A549 (cell line): Measurements from ENCODE around the gene TBX10. TPM values are rescaled to one million over a fixed set of nuclear protein-coding genes. Genes with fewer than 3 reads are reported as not detected.
A peak's percentile ranks its signal among the peaks of the same experiment; 100 is the strongest.

ENCODE experiments used
- ATAC-seq, 2 experiments: fragments of 200-7000 bp in 1 of 2; fragments of >200 bp in 1 of 2; cut with Nextera tagmentation in 1 of 2; cut with Tn5 transposase in 1 of 2; 3 replicates each; pipeline versions ENCODE4 v1.8.0 to v1.9.1; 2018 to 2020; ENCODE audit warnings: mild to moderate bottlenecking in 1 of 2, moderate library complexity in 1 of 2
- CTCF ChIA-PET: fragments of 300-600 bp; sonication (Branson Sonifier 250); formaldehyde crosslinking; extraction: SDS; loops from one replicate; lab custom pipeline; 2021; ENCODE audit warnings: antibody characterized with exemption, inconsistent platforms; lab: Yijun Ruan, JAX
- POLR2A ChIA-PET: fragments of 350-600 bp; formaldehyde crosslinking; extraction: SDS; loops from one replicate; lab custom pipeline; 2021; ENCODE audit warnings: antibody characterized with exemption, inconsistent platforms; lab: Yijun Ruan, JAX
- DNase-seq, 2 experiments: peaks; one replicate each; pipeline versions ENCODE4 v3.0.0 to v3.0.0-alpha.2; 2011 to 2016; ENCODE audit warnings: low read depth in 1 of 2, low spot score in 1 of 2
- FAIRE-seq: peaks from 2 replicates; lab custom pipeline; 2011; peaks lifted over from hg19 to GRCh38; lab: Jason Lieb, UNC
- H3K27ac ChIP-seq, 2 experiments: fragments of >200 bp; sonication (Bioruptor Twin); formaldehyde crosslinking; 3 replicates each; pipeline ENCODE4 v1.5.1; 2016 to 2017
- H3K4me1 ChIP-seq: fragments of >200 bp; sonication (Bioruptor Twin); formaldehyde crosslinking; 3 replicates; pipeline ENCODE4 v1.6.1; 2016
- H3K4me2 ChIP-seq: fragments of >200 bp; sonication (Bioruptor Twin); formaldehyde crosslinking; 3 replicates; pipeline ENCODE4 v1.6.1; 2016
- H3K4me3 ChIP-seq: fragments of >200 bp; sonication (Bioruptor Twin); formaldehyde crosslinking; 3 replicates; pipeline ENCODE4 v1.5.1; 2016
- H3K9me3 ChIP-seq: fragments of >200 bp; sonication (Bioruptor Twin); formaldehyde crosslinking; 3 replicates; pipeline ENCODE4 v1.6.1; 2016
- CHD4 ChIP-seq: fragments of 200-600 bp; sonication (generic); IDR thresholded peaks from 2 replicates; pipeline ENCODE4 v1.6.1; 2016; ENCODE audit warnings: antibody characterized with exemption, mild to moderate bottlenecking, borderline replicate concordance
- EHMT2 ChIP-seq: fragments of 200-600 bp; sonication (generic); IDR thresholded peaks from 2 replicates; pipeline ENCODE4 v1.6.1; 2016; ENCODE audit warnings: antibody characterized with exemption, low read depth, mild to moderate bottlenecking, moderate library complexity
- ESRRA ChIP-seq: fragments of 150-350 bp; IDR thresholded peaks from 2 replicates; pipeline ENCODE4 v1.6.1; 2014; ENCODE audit warnings: mild to moderate bottlenecking, low read length, borderline replicate concordance
- FOXS1 ChIP-seq: fragments of 250-450 bp; sonication (Bioruptor Pico); IDR thresholded peaks from 2 replicates; pipeline ENCODE4 v1.5.0; 2020; ENCODE audit warnings: mild to moderate bottlenecking, moderate library complexity
- HES2 ChIP-seq: fragments of >200 bp; sonication (Bioruptor Twin); formaldehyde crosslinking; IDR thresholded peaks from 2 replicates; pipeline ENCODE4 v1.6.1; 2016
- HEYL ChIP-seq: fragments of 250-450 bp; sonication (Bioruptor Pico); IDR thresholded peaks from 2 replicates; pipeline ENCODE4 v1.8.0; 2021; ENCODE audit warnings: mild to moderate bottlenecking, moderate library complexity
- KDM1A ChIP-seq: fragments of 200-600 bp; sonication (generic); IDR thresholded peaks from 2 replicates; pipeline ENCODE4 v1.6.1; 2016; ENCODE audit warnings: low read depth, mild to moderate bottlenecking
- MYC ChIP-seq: IDR thresholded peaks from 2 replicates; pipeline ENCODE4 v1.6.1; 2012; ENCODE audit warnings: mild to moderate bottlenecking, inconsistent platforms, low read length, improper control_type of control experiment, borderline replicate concordance
- NFE2L2 ChIP-seq: fragments of 150-350 bp; conservative IDR thresholded peaks from 2 replicates; pipeline ENCODE4 v1.6.1; 2014; ENCODE audit warnings: low read length
- NR3C1 ChIP-seq: fragments of >200 bp; sonication (Bioruptor Twin); formaldehyde crosslinking; IDR thresholded peaks from 3 replicates; pipeline ENCODE4 v1.6.1; 2017
- PBX3 ChIP-seq: IDR thresholded peaks from 2 replicates; pipeline ENCODE4 v1.6.1; 2012
- POLR2AphosphoS2 ChIP-seq: conservative IDR thresholded peaks from 2 replicates; pipeline ENCODE4 v1.6.1; 2012; ENCODE audit warnings: low read length, improper control_type of control experiment, inconsistent platforms
- SMC3 ChIP-seq: fragments of >200 bp; sonication (Bioruptor Twin); formaldehyde crosslinking; IDR thresholded peaks from 3 replicates; pipeline ENCODE4 v1.6.1; 2018; ENCODE audit warnings: inconsistent platforms
- ZC3H11A ChIP-seq: fragments of 450-650 bp; IDR thresholded peaks from 2 replicates; pipeline ENCODE4 v1.6.1; 2014; ENCODE audit warnings: antibody characterized with exemption, mild to moderate bottlenecking
- ZFP36 ChIP-seq: fragments of 450-650 bp; IDR thresholded peaks from 2 replicates; pipeline ENCODE4 v1.6.1; 2014; ENCODE audit warnings: borderline replicate concordance; ENCODE audit not compliant: partially characterized antibody
- ZSCAN20 ChIP-seq: fragments of 250-450 bp; sonication (Bioruptor Pico); IDR thresholded peaks from 2 replicates; pipeline ENCODE4 v1.8.0; 2022; ENCODE audit warnings: mild to moderate bottlenecking, moderate library complexity
- WGBS: methylation state at CpG from one replicate; pipeline ENCODE4 v1.1.6; 2017; ENCODE audit errors: missing lambda C conversion rate; 5-methylcytosine and 5-hydroxymethylcytosine counted together
- polyA plus RNA-seq, 4 experiments: library from polyadenylated mRNA; depleted of rRNA in 3 of 4; stranded (reverse); fragments of >200 nt; fragmentation: RNase III in 1 of 4; extraction: RNeasy Plus Mini Kit Qiagen cat#74134 plus additional on column Dnase treatment in 1 of 4; gene quantifications; 2 replicates in 3 of 4; 3 replicates in 1 of 4; pipeline ENCODE4 v1.2.3, GENCODE V29; 2011 to 2017
- TF ChIP-seq, protein P1 (sequence below): fragments of 250-450 bp; sonication (Bioruptor Pico); IDR thresholded peaks from 2 replicates; pipeline ENCODE4 v1.5.0; 2021; ENCODE audit warnings: mild to moderate bottlenecking, moderate library complexity, borderline replicate concordance
- TF ChIP-seq, protein P2 (sequence below): fragments of 250-450 bp; sonication (Bioruptor Pico); IDR thresholded peaks from 2 replicates; pipeline ENCODE4 v1.5.0; 2020; ENCODE audit warnings: low read depth, mild to moderate bottlenecking, moderate library complexity

TBX10 gene
- polyA plus RNA-seq, 2 of the 4 experiments (the other 2 are of a cell fraction) = not detected

DNA sequence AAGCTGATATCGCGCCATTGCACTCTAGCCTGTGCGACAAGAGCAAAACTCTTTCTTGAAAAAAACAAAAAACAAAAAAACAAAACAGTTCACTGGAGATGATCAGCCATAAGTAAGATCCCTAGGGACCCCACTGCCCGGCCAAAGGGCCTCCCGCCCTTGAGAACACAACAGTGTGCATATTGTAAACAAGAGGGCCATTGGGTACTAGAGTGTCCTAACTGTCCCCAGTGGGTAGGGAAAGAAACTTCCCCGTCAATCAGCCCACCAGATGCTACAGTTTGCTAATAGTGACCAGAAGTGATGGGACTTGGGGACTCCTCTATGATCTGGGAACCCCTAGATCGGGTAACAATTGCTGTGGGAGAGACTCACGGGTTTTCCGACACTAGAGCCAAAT lies 14.7 kb upstream of the TBX10 start:
- FAIRE-seq = no peak
- H3K4me2 ChIP-seq = no peak overlapping the region
- TF ChIP-seq PBX3 (no peak), CHD4 (no peak)
- no peak for ATAC-seq
- no peak overlapping the region for H3K4me3 ChIP-seq
- no peak for DNase-seq
- POLR2A ChIA-PET = no interaction called here
- WGBS = 63% methylated on average over 9 of the region's 9 CpGs
- no peak overlapping the region for H3K27ac ChIP-seq
- H3K9me3 ChIP-seq = peaks cover 14% of the 10 kb centered on the region; the same call in 1 of the 3 replicates
- CTCF ChIA-PET = interaction anchor here (1.0 to 1.1 kb wide), 3 partner anchors 22 to 38 kb away, joined by 3 to 4 read pairs (median 3); partner anchors contain the start of gene NUDT8
- peaks cover 14% of the 10 kb centered on the region; the same call in 2 of the 3 replicates for H3K4me1 ChIP-seq

DNA sequence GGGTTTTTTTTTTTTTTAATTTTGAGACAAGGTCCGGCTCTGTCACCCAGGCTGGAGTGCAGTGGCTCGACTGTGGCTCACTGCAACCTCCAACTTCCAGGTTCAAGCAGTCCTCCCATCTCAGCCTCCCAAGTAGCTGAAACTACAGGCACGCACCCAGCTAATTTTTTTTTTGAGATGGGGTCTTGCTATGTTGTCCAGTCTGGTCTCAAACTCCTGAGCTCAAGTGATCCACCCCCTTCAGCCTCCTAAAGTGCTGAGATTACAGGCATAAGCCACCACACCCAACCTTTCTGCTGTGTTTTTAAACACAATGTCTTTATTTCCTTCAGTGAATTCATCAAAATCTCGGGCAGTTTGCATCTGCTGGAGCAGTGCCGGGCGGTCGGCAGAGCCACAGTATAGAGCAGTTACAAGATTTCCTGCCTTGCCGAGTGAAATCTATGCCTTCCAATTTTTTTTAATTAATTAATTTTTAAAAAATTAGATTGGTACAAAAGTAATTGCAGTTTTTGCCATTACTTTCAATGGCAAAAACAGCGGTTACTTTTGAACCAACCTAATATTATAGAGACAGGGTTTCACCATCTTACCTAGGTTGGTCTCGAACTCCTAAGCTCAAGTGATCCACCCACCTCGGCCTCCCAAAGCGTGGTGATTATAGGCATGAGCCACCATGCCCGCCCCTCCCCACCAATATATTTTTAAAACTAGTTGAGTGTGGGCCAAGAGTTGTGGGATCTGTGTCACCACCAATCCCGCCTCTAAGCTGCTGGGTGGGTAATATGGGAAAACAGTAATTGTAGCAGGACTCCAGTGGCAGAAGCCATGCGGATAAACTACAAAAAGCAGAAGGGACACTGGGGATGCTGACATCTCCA lies 13.6 kb upstream of the TBX10 start:
- peaks cover 14% of the 10 kb centered on the region; the same call in 1 of the 3 replicates for H3K9me3 ChIP-seq
- no peak for TF ChIP-seq POLR2AphosphoS2
- TF ChIP-seq HEYL (CRISPR knock-in tag) = no peak
- no peak for TF ChIP-seq NFE2L2
- no peak for TF ChIP-seq EHMT2
- TF ChIP-seq MYC = no peak
- TF ChIP-seq ZFP36 = no peak
- no peak for TF ChIP-seq HES2
- no peak for TF ChIP-seq KDM1A
- no peak for TF ChIP-seq ESRRA
- TF ChIP-seq ZSCAN20 (CRISPR knock-in tag) = no peak
- TF ChIP-seq, protein P1, sequence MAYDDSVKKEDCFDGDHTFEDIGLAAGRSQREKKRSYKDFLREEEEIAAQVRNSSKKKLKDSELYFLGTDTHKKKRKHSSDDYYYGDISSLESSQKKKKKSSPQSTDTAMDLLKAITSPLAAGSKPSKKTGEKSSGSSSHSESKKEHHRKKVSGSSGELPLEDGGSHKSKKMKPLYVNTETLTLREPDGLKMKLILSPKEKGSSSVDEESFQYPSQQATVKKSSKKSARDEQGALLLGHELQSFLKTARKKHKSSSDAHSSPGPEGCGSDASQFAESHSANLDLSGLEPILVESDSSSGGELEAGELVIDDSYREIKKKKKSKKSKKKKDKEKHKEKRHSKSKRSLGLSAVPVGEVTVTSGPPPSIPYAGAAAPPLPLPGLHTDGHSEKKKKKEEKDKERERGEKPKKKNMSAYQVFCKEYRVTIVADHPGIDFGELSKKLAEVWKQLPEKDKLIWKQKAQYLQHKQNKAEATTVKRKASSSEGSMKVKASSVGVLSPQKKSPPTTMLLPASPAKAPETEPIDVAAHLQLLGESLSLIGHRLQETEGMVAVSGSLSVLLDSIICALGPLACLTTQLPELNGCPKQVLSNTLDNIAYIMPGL (CRISPR knock-in tag) = no peak
- TF ChIP-seq, protein P2, sequence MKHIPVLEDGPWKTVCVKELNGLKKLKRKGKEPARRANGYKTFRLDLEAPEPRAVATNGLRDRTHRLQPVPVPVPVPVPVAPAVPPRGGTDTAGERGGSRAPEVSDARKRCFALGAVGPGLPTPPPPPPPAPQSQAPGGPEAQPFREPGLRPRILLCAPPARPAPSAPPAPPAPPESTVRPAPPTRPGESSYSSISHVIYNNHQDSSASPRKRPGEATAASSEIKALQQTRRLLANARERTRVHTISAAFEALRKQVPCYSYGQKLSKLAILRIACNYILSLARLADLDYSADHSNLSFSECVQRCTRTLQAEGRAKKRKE (CRISPR knock-in tag) = no peak
- TF ChIP-seq, all 56 proteins: peak for 0
- Histone ChIP-seq H3K27ac (no peak overlapping the region), H3K4me2 (no peak overlapping the region), H3K4me3 (no peak overlapping the region), H3K4me1 (peaks cover 14% of the 10 kb centered on the region; the same call in 2 of the 3 replicates)
- ChIA-PET CTCF (interaction anchor here (0.6 to 12.7 kb wide), 5 partner anchors 17 to 1705 kb away, joined by 3 to 169 read pairs (median 3); partner anchors contain the start of gene NUDT8), POLR2A (no interaction called here)
- DNase-seq = no peak
- FAIRE-seq = no peak
- WGBS = 69% methylated on average over 15 of the region's 15 CpGs
- no peak for ATAC-seq

DNA sequence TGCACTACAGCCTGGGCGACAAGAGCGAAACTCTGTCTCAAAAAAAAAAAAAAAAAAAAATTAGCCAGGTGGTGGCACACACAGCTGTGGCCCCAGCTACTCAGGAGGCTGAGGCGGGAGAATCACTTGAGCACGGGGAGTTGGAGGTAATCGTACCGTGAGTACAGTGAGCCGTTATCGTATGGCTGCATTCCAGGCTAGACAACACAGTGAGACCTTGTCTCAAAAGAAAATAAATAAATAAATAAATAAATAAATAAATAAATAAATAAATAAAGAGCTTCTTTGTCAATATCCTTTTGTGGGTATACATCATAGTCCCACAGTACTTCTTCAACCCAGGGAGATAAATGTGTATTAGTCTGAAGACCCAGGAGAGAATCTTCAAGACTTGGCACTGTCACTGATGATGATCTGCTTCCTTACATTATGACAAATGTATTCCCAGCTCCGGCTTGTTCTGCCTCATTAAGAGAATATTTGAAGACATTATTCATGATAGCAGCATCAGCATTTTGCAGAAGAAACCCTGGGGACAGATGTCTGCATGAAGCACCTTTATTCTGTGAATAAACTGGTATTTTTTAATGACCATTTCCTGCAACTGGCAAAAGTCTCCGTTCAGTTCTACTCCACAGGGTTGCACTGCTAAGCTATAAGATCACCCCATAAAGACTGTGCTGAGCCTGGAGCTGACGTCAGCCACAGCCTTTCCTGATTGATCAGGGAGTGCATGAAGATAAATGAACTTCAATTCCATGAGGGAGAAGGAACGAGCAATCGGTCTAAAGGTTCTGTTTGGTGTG lies 12.6 kb upstream of the TBX10 start:
- TF ChIP-seq EHMT2 = no peak
- TF ChIP-seq ZC3H11A = peak; percentile 81
- no peak for TF ChIP-seq SMC3
- TF ChIP-seq NR3C1 = no peak
- no peak for TF ChIP-seq FOXS1 (CRISPR knock-in tag)
- Histone ChIP-seq H3K4me2 (no peak overlapping the region), H3K27ac (no peak overlapping the region), H3K4me3 (no peak overlapping the region), H3K4me1 (peaks cover 8% of the 10 kb centered on the region; the same call in 2 of the 3 replicates), H3K9me3 (peaks cover 14% of the 10 kb centered on the region; the same call in 1 of the 3 replicates)
- WGBS = 72% methylated on average over 13 of the region's 13 CpGs
- FAIRE-seq = no peak
- POLR2A ChIA-PET = no interaction called here
- no peak for ATAC-seq
- no peak for DNase-seq
- CTCF ChIA-PET = interaction anchor here (0.6 to 12.7 kb wide), 7 partner anchors 13 to 238 kb away, joined by 3 to 169 read pairs (median 7); partner anchors contain the start of genes ALDH3B2, NUDT8 and TBX10
